K562 (cell line): ENCODE results near the gene SEMA6B. TPM values are rescaled to one million over a fixed set of nuclear protein-coding genes. Genes with fewer than 3 reads are reported as not detected.

ENCODE experiments used
- ATAC-seq: fragments of 200-7000 bp; cut with Tn5 transposase; 3 replicates; pipeline ENCODE4 v1.9.1; 2020; ENCODE audit warnings: moderate library complexity
- BruUV-seq: library from RNA; stranded (reverse); fragments of 400-500 nt; replicated peaks from 2 replicates; lab custom pipeline; 2021; lab: Mats Ljungman, UMichigan
- CTCF ChIA-PET: fragments of 300-600 bp; formaldehyde crosslinking; extraction: SDS; loops from one replicate; lab custom pipeline; 2021; ENCODE audit warnings: low intra/inter-chr PET ratio; lab: Yijun Ruan, JAX
- POLR2A ChIA-PET: fragments of 300-600, 350-650 bp; sonication (Branson Sonifier 250); formaldehyde crosslinking; extraction: SDS; loops from one replicate; lab custom pipeline; 2021; ENCODE audit warnings: antibody characterized with exemption, inconsistent platforms; lab: Yijun Ruan, JAX
- DNase-seq, 4 experiments: peaks; one replicate each; pipeline versions ENCODE4 v3.0.0 to v3.0.0-alpha.2; 2011 to 2018; ENCODE audit warnings: low spot score in 3 of 4, mixed read lengths in 3 of 4; ENCODE audit errors: extremely low read depth in 1 of 4
- FAIRE-seq: peaks from 2 replicates; lab custom pipeline; 2011; peaks lifted over from hg19 to GRCh38; lab: Jason Lieb, UNC
- H2AFZ ChIP-seq: 2 replicates; pipeline ENCODE4 v1.6.0; 2011; ENCODE audit warnings: low read depth, low read length, control low read depth, inconsistent platforms
- H3K27ac ChIP-seq: fragments of 200-600 bp; 3 replicates; pipeline ENCODE4 v1.8.0; 2011; ENCODE audit warnings: low read depth, mild to moderate bottlenecking, control low read depth, inconsistent platforms, low read length, moderate library complexity, mixed read lengths; ENCODE audit errors: extremely low read depth
- H3K27me3 ChIP-seq, 2 experiments: fragments of 300-600 bp in 1 of 2; 2 replicates in 1 of 2; 3 replicates in 1 of 2; pipeline versions ENCODE4 v1.6.0 to v1.8.0; 2011; ENCODE audit warnings: inconsistent platforms in 2 of 2, low read length in 2 of 2, mild to moderate bottlenecking in 1 of 2, mixed read lengths in 1 of 2, moderate library complexity in 1 of 2; ENCODE audit not compliant: control insufficient read depth in 2 of 2, insufficient read depth in 2 of 2
- H3K36me3 ChIP-seq: fragments of 300-600 bp; 3 replicates; pipeline ENCODE4 v1.8.0; 2011; ENCODE audit warnings: mild to moderate bottlenecking, low read length, inconsistent platforms; ENCODE audit not compliant: control insufficient read depth, insufficient read depth
- H3K4me1 ChIP-seq, 2 experiments: fragments of 200-600 bp in 1 of 2; replicated peaks in 1 of 2; 2 replicates in 1 of 2; 3 replicates in 1 of 2; pipeline versions ENCODE4 v1.5.1 to v1.8.0; 2011; ENCODE audit warnings: inconsistent platforms in 2 of 2, low read length in 2 of 2, mild to moderate bottlenecking in 1 of 2, mixed read lengths in 1 of 2, moderate library complexity in 1 of 2; ENCODE audit not compliant: control insufficient read depth in 2 of 2, insufficient read depth in 2 of 2
- H3K4me2 ChIP-seq: 2 replicates; pipeline ENCODE4 v1.6.1; 2011; ENCODE audit warnings: low read length, control low read depth, inconsistent platforms, mixed read lengths; ENCODE audit not compliant: insufficient read depth
- H3K4me3 ChIP-seq: fragments of 200-600 bp; sonication (generic), shearing (Covaris generic); 2 replicates; pipeline ENCODE4 v1.5.1; 2016; ENCODE audit warnings: control low read depth, inconsistent platforms
- H3K79me2 ChIP-seq: fragments of 200-600 bp; 3 replicates; pipeline ENCODE4 v1.8.0; 2011; ENCODE audit warnings: low read length, inconsistent platforms; ENCODE audit not compliant: control insufficient read depth, insufficient read depth
- H3K9ac ChIP-seq, 2 experiments: 2 replicates each; pipeline versions ENCODE4 v1.6.0 to v1.6.1; 2011; ENCODE audit warnings: low read depth in 2 of 2, low read length in 2 of 2, control low read depth in 1 of 2, inconsistent platforms in 1 of 2, mild to moderate bottlenecking in 1 of 2, mixed read lengths in 1 of 2; ENCODE audit not compliant: insufficient read depth in 1 of 2
- H3K9me1 ChIP-seq: one replicate; pipeline ENCODE4 v1.6.0; 2011; ENCODE audit warnings: inconsistent platforms, mild to moderate bottlenecking, low read length, moderate library complexity; ENCODE audit not compliant: control insufficient read depth, insufficient read depth
- H3K9me3 ChIP-seq: replicated peaks from 2 replicates; pipeline ENCODE4 v1.5.1; 2011; ENCODE audit warnings: low read depth, low read length, inconsistent platforms; ENCODE audit not compliant: control insufficient read depth, insufficient read depth
- H4K20me1 ChIP-seq: replicated peaks from 2 replicates; pipeline ENCODE4 v1.6.1; 2011; ENCODE audit warnings: low read length, inconsistent platforms, mixed read lengths; ENCODE audit not compliant: control insufficient read depth, insufficient read depth
- MYBL2 ChIP-seq, 2 experiments: fragments of 450-650 bp in 1 of 2; sonication (generic) in 1 of 2; formaldehyde crosslinking in 1 of 2; IDR thresholded peaks; 2 replicates each; pipeline versions ENCODE4 v1.6.1 to v1.8.1; 2017 to 2022; ENCODE audit warnings: borderline replicate concordance in 1 of 2, inconsistent platforms in 1 of 2, low read depth in 1 of 2, mild to moderate bottlenecking in 1 of 2, missing genetic modification reagents in 1 of 2, moderate library complexity in 1 of 2
- PTTG1 ChIP-seq: fragments of 450-650 bp; IDR thresholded peaks from 2 replicates; pipeline ENCODE4 v1.6.1; 2016; ENCODE audit warnings: low read depth, mild to moderate bottlenecking, missing genetic modification characterization, missing compliant biosample characterization
- SIN3B ChIP-seq: fragments of 450-650 bp; IDR thresholded peaks from 2 replicates; pipeline ENCODE4 v1.6.1; 2017; ENCODE audit warnings: low read depth, mild to moderate bottlenecking, moderate library complexity
- ZNF121 ChIP-seq: sonication (generic); formaldehyde crosslinking; conservative IDR thresholded peaks from 2 replicates; pipeline ENCODE4 v1.8.0; 2022; ENCODE audit warnings: missing genetic modification reagents
- ZNF583 ChIP-seq: fragments of 250-450 bp; sonication (Bioruptor Pico); IDR thresholded peaks from 2 replicates; pipeline ENCODE4 v1.4.0; 2020
- WGBS: fragments of 100-300 bp; shearing (Covaris generic); methylation state at CpG from one replicate; pipeline ENCODE4 v1.1.6; 2016; ENCODE audit warnings: low coverage, mixed read lengths; ENCODE audit not compliant: insufficient coverage; ENCODE audit errors: missing lambda C conversion rate; 5-methylcytosine and 5-hydroxymethylcytosine counted together
- in situ Hi-C: fragments of 300-500 bp; cut with MboI; formaldehyde crosslinking; loops from 4 replicates; pipeline ENCODE4 v1.15.0; 2018; ENCODE audit warnings: inconsistent platforms, mixed read lengths
- intact Hi-C: fragments of 100-400 bp; cut with micrococcal nuclease; formaldehyde crosslinking; loops from 2 replicates; pipeline ENCODE4 v1.14.2; 2022
- polyA plus RNA-seq, 8 experiments: library from polyadenylated mRNA; depleted of rRNA in 4 of 8; stranded (reverse) in 5 of 8; unstranded in 3 of 8; fragments of >200 nt; fragmentation: Nextera tagmentation in 2 of 8; fragmentation: Illumina TruSeq in 1 of 8; extraction: Ambion mirVana in 2 of 8; extraction: Trizol in 1 of 8; gene quantifications; 2 replicates each; pipeline versions ENCODE4 v1.2.1 to v1.2.3, GENCODE V29; 2011 to 2014; ENCODE audit warnings: inconsistent platforms in 1 of 8, missing spikeins in 1 of 8
- total RNA-seq, 7 experiments: library from RNA; depleted of rRNA in 6 of 7; stranded (reverse); fragments of >200 nt in 6 of 7; fragmentation: Illumina TruSeq in 2 of 7; extraction: Trizol in 2 of 7; gene quantifications; 2 replicates each; pipeline versions ENCODE4 v1.2.1 to v1.2.3, GENCODE V29; 2011 to 2021; ENCODE audit warnings: low replicate concordance in 1 of 7

The SEMA6B gene
- total and polyA plus RNA-seq, 9 of the 15 experiments (the other 6 are each of a cell fraction or from before 2014, with no cell fraction given) = 0.65 to 4.6 (median 2.5) TPM; not detected in 2

DNA sequence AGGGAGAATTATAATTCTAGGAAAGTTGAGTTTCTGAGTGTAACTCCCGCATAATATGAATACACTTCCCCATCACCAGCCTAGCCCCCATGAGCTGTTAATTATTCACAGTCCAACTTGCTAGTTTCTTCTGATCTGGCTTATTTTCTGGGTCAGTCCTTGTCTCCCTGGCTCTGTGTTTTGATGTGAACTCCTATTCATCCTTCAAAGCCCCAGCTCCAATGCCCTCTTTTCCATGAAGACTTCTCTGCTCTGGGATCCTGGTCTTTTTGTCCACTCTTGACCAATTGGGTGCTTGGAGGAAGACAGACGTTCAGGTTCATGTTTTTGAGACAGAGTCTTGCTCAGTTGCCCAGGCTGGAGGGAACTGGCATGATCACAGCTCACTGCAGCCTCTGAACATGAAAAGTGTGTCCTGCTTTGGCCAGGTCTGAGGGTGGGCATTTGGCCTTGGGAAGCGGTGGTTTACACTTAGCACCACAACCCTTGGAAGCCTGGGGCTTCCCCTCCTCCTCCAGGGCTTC, 20.3 kb downstream of the SEMA6B start:
- WGBS = 14% methylated on average over 3 of the region's 3 CpGs
- CTCF ChIA-PET = no interaction called here
- no TSS peak for BruUV-seq

DNA sequence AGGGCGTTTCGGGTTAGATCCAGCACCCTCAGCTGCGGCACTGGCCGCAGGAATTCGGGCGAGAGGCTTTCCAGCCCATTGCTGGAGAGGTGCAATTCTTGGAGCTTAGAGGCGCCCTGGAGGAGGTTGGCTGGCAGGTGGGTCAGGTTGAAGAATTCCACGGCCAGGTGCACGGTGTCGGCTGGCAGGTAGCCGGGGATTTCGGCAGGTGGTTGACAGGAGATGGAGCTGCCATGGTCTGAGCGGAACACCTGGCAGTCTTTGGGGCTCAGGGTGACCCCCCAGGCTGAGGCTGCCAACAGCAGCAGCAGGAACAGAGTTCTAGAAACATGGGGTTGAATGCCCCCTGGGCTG, 20.9 kb downstream of the SEMA6B start:
- Histone ChIP-seq H3K9me1 (no peaks in the 10 kb centered on the region), H3K4me1 (peaks cover 14 to 55% of the 10 kb centered on the region in 2 experiments; a peak in 4 of 5 replicates), H3K27ac (no peak overlapping the region), H4K20me1 (no peaks in the 10 kb centered on the region), H2AFZ (no peak overlapping the region), H3K79me2 (peaks cover 33% of the 10 kb centered on the region; the same call in 2 of the 3 replicates), H3K4me2 (peak overlapping the region; percentile 92), H3K27me3 (no peaks in the 10 kb centered on the region; a peak in 1 of 5 replicates), H3K4me3 (no peak overlapping the region), H3K36me3 (peaks cover 9% of the 10 kb centered on the region; the same call in 1 of the 3 replicates), H3K9ac (peak overlapping the region in 1 of 2 experiments; percentile 83; a peak in 1 of 4 replicates), H3K9me3 (no peaks in the 10 kb centered on the region)
- intact Hi-C loops = no loop called here
- TF ChIP-seq PTTG1 (tag) (no peak), SIN3B (no peak)
- no peak for DNase-seq
- no peak for FAIRE-seq
- BruUV-seq = no TSS peak
- in situ Hi-C loops = no loop called here
- ChIA-PET POLR2A (interaction anchor here (0.7 kb wide), 1 partner anchor 84 kb away, joined by 3 read pairs; no protein-coding TSS in a partner anchor), CTCF (no interaction called here)
- no peak for ATAC-seq
- WGBS = 92% methylated on average over 13 of the region's 13 CpGs

More for the DNA sequence above, 20.3 kb downstream of the SEMA6B start:
- H3K36me3 ChIP-seq = peaks cover 9% of the 10 kb centered on the region; the same call in 1 of the 3 replicates
- no peaks in the 10 kb centered on the region for H3K9me1 ChIP-seq
- H3K27ac ChIP-seq = peak overlapping the region; percentile 82
- no peaks in the 10 kb centered on the region; a peak in 1 of 5 replicates for H3K27me3 ChIP-seq
- no peak for TF ChIP-seq MYBL2 (IDR thresholded peaks at IDR 0.05; ENCODE audit: low read depth)
- no peak for TF ChIP-seq MYBL2 (CRISPR knock-in tag; IDR thresholded peaks at IDR 0.05; ENCODE audit: borderline replicate concordance)
- TF ChIP-seq ZNF121 (CRISPR knock-in tag) = peak; percentile 83
- peak; percentile 6; the same call in 1 of the 2 replicates for TF ChIP-seq ZNF583 (CRISPR knock-in tag)
- TF ChIP-seq, all 486 proteins: peak for 2
- intact Hi-C loops = no loop called here
- FAIRE-seq (no peak), DNase-seq (no peak), ATAC-seq (no peak)
- POLR2A ChIA-PET = interaction anchor here (0.6 to 0.8 kb wide), 5 partner anchors 8 to 86 kb away, joined by 3 to 4 read pairs (median 3); no protein-coding TSS in a partner anchor
- H2AFZ ChIP-seq = peak overlapping the region; percentile 94
- in situ Hi-C loops = no loop called here
- H3K79me2 ChIP-seq = peaks cover 33% of the 10 kb centered on the region; the same call in 2 of the 3 replicates
- H3K9ac ChIP-seq = peak overlapping the region; percentile 72 to 90
- H3K4me1 ChIP-seq = peaks cover 14 to 56% of the 10 kb centered on the region in 2 experiments; a peak in 4 of 5 replicates
- peak overlapping the region; percentile 48 for H3K4me3 ChIP-seq
- H3K4me2 ChIP-seq = peak overlapping the region; percentile 92
- H3K9me3 ChIP-seq = no peaks in the 10 kb centered on the region
- no peaks in the 10 kb centered on the region for H4K20me1 ChIP-seq
